IPS-NIHi11 (cell line): ENCODE measurements around the gene PROZ.
"Not testable (repeated sequence)": the region's sequence is repeated elsewhere in the genome, so short reads cannot be mapped to it uniquely, and the experiment has no call there.

Experiments
- DNase-seq: peaks from one replicate; pipeline ENCODE4 v3.0.0; 2012; ENCODE audit warnings: mixed read lengths, low spot score

Gene PROZ

GRCh38 chr13:113155982-113156655 lies 2.3 kb upstream of the PROZ start:
- DNase-seq = no peak

GRCh38 chr13:113157206-113157928 lies 1.1 kb upstream of the PROZ start:
- DNase-seq = no peak

- no peak for DNase-seq
These were observed 498 bp downstream of the PROZ start for GRCh38 chr13:113158946-113159345.

DNA sequence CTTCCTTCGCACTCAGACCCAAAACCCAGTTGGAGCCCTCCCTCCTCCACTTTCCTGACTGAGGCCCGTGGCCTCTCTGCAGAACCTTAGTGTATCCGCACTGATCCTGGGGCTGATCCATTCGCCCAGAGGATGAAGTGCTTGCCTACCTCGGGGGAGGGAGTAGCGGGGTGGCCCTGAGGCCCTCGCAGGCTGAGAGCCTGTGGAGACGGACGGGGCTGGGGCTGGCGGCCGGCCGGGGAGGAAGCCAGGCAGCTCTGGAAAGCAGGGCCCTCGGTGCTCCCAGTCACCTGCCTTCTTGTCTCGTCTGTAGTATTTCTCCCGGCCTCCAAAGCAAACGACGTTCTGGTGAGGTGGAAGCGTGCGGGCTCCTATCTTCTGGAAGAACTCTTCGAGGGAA lies 1.3 kb downstream of the PROZ start:
- DNase-seq = no peak

DNA sequence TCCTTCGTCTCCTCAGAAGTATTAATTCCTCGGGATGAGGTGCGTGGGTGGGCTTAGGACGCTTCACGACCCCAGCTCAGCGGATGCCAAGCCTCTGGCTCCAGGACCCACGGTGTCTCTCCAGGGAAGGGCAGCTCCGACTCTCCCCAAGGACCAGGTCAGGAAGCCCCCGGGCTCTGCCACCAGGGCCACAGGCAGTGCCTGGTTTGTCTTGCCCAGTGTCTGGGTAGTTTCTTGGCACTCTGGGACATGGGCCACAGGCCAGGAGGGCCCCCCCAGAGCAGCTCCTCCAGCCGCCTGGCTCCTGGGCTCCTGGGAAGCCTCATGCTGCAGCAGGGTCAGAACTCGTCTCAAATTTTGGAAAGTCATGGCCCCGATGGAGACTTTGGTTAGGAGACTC lies 2.5 kb downstream of the PROZ start:
- DNase-seq = no peak

GRCh38 chr13:113161433-113161832 lies 3.0 kb downstream of the PROZ start:
- no peak for DNase-seq

DNA sequence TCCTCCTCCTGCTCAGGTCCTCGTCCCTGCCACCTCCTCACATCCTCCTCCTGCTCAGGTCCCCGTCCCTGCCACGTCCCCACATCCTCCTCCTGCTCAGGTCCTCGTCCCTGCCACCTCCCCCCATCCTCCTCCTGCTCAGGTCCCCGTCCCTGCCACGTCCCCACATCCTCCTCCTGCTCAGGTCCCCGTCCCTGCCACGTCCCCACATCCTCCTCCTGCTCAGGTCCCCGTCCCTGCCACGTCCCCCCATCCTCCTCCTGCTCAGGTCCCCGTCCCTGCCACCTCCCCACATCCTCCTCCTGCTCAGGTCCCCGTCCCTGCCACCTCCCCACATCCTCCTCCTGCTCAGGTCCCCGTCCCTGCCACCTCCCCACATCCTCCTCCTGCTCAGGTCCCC lies 3.5 kb downstream of the PROZ start:
- not testable (repeated sequence) for DNase-seq

GRCh38 chr13:113162783-113163685 lies 4.6 kb downstream of the PROZ start:
- no peak for DNase-seq

- no peak for DNase-seq
These were observed 6.0 kb downstream of the PROZ start for GRCh38 chr13:113164492-113164891.

GRCh38 chr13:113166266-113166665 lies 7.8 kb downstream of the PROZ start:
- DNase-seq = no peak

- DNase-seq = no peak
These were observed 8.2 kb downstream of the PROZ start for GRCh38 chr13:113166681-113167080.

GRCh38 chr13:113167155-113167554 lies 8.7 kb downstream of the PROZ start:
- DNase-seq = no peak

DNA sequence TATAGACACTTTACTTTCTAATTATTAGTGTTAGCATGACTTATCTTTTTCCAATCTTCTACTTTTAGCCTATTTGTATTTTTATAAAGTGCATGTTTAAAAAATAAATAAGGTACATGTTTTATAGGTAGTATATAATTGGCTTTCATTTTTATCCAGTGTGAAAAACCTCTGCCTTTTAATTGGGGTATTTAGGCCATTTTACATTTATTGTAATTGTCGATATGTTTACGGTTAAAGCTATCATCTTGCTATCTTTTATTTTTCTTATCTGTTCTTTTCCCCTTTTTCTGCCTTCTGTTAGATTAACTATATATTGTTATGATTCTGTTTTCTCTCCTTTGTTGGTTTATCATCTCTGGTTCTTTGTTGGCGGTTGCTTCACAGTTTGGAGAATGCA lies 9.1 kb downstream of the PROZ start:
- no peak for DNase-seq

- no peak for DNase-seq
These were observed 9.8 kb downstream of the PROZ start for GRCh38 chr13:113168211-113168610.

DNA sequence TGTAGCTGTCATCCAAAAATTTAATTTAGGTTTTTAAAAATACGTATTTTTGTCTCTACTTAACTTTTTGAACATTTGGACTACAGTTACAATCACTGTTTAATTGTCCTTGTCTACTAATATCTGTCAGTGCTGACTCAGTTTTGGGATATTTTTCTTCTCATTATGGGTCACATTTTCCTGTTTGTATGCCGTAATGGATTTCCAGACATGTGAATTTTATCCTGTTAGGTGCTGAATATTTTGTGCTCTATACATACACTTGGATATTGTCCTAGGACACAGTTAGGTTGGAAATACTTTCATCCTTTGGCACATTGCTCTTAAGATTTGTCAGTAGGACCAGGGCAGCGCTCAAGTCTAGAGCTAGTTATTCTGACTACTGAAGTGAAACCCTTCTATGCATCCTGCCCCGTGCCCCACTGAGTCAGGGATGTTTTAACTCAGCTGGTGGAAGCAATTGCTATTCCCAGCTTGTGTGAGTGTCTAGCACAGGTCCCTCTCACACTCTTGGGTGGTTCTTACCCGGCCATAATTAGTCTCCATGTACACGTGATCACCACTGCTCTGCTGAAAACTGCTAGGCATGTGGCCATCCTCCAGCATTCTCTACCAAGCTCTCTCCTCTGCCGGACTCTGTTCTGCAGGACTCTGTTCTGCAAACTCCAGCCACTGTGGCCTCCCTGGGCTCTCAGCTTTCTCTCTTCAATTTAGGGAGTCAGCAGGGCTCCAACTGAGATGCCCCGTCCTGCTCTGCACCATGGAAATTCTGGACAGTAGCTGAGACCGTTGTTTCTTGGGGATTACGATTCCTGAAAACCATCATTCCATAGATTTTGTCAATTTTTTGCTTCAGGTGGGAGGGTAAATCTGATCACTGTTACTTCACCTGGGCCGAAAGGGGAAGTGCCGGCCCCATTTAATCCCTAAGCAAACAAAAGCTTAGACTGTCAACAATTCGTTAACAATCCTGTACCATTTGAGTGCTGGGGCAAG lies 11.1 kb downstream of the PROZ start:
- no peak for DNase-seq

DNA sequence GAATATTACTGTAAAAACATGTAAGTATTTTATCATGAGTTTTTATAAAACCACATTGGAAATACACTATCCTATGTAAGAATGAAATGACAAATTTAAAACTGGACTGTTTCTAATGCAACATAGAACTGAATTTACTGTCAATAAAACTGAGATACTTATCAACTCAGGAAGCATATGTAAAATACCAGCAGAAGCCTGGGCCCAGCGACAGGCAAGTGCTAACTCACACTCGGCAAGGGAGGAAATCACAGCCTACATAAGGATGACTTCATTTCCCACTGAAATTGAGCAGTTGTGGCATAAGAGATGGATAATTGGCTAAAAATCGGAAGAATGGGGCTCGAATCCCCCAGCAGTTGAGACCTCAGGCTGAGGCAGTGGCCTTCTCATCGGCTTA lies 12.1 kb downstream of the PROZ start:
- DNase-seq = no peak

GRCh38 chr13:113171250-113172125 lies 13.0 kb downstream of the PROZ start:
- DNase-seq = no peak

GRCh38 chr13:113172419-113172926 lies 14.0 kb downstream of the PROZ start:
- no peak for DNase-seq

GRCh38 chr13:113176280-113176679 lies 17.8 kb downstream of the PROZ start:
- DNase-seq = no peak

GRCh38 chr13:113176822-113177221 lies 18.4 kb downstream of the PROZ start:
- DNase-seq = no peak
